NCI-H82 treated with DMSO at 0.1 percent for 48 hours (cell line): ENCODE measurements around the gene ST7L.
"Not testable (repeated sequence)": the region's sequence is repeated elsewhere in the genome, so short reads cannot be mapped to it uniquely, and the experiment has no call there.

Experiments used
- DNase-seq: peaks from one replicate; lab custom pipeline; 2025; ENCODE audit not compliant: unreplicated experiment; lab: John Stamatoyannopoulos, UW

ST7L gene

DNA sequence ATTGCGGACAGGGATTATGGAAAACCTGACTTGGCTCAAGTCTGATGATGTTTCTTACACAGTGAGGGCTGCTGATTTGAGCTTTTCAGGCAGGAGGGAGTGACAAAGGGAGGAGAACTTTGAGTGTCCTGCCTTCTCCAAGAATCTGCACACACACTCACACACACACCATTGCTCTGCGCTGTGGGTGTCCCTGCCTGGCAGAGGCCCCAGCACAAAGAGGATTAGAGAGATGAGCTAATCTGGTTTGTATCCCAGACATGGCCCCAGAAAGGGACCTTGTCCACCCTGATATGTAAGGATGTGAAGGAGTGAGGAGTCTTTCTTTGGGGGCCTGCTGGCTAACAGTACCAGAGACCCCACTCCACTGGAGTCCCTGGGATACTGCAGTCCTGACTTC, 116.1 kb downstream of the ST7L start:
- DNase-seq, result peak; percentile 65

DNA sequence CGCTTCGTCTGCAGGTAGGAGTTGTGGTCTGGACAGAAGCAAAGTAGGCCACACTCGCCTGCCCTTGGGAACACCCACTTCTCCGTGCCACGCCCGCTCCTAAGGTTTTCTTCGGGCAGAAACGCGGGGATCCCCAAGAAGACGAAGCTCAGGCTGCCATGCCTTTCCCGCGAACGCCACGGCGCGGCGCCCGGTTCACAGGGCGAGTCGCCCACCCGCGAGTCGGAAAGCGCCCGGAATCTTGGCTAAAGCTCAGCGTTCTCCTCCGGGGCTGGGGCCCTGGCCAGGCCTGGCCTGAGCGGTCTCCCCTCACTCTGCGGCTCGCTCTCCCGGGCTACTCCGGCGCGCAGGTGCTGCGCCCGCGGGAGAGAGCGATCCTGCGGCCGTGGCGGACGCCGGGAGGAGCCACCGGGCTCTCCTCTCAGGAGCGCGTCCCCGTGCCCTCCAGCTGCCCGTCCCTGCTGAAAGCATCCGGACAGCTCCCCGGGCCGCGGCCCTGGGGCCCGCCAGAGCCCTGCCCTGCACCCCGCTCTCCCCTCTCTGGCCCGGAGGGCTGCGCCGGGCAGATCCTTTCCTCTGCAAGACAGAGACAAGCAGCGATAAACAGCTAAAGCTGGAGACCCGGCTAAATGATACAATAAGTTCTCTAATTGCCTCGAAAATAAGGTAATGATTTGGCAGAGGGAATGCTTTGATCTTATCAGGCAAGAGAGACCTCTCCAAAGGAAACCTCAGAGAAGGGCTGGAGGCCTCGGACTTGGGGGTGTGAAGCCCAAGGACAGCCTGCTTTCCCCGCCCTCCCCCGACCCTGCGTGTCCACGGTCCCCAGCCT, 116.9 kb downstream of the ST7L start:
- DNase-seq, result no peak

DNA sequence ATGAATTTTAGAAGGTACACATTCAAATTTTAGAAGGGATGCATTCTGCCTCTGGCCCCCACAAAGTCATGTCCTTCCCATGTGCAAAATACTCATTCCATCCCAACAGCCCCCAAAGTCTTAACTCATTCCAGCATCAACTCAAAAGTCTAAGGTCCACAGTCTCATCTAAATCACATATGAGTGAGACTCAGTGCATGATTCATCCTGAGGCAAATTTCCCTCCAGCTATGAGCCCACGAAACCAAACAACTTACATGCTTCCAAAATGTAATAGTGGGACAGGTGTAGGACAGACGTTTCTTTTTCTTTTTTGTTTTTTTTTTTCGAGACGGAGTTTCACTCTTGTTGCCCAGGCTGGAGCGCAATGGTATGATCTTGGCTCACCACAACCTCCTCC, 122.7 kb downstream of the ST7L start:
- no peak for DNase-seq

DNA sequence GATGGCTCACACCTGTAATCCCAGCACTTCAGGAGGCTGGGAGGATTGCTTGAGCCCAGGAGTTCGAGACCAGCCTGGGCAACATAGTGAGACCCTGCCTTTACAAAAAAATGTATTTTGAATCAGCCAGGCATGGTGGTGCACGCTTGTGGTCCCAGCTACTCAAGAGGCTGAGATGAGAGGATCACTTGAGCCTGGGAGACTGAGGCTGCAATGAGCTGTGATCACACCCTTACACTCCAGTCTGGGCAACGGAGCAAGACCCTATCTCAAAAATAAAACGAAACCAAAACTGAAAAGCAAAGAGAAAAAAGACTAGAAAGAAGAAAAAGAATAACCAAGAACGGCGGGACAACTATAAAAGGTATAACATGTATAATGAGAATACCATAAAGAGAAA, 125.6 kb downstream of the ST7L start:
- DNase-seq, result no peak

DNA sequence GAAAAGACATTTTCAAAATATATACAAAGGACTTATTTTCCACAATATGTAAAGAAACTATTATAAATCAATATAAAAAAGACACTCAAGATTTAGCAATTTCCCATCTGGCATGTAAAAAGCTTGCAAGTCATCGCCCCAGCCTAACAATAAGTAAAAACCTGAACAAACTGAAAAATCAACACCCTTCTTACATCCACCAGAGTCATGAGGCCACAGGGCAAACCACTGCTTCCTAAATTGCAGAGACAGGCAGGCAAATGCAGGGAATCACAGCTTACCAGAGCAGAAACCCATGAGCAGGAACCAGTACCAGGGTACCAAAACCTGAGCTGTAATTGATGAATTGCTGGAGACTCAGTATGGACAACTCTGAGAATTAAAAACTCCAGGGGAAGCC, 126.9 kb downstream of the ST7L start:
- no peak for DNase-seq

DNA sequence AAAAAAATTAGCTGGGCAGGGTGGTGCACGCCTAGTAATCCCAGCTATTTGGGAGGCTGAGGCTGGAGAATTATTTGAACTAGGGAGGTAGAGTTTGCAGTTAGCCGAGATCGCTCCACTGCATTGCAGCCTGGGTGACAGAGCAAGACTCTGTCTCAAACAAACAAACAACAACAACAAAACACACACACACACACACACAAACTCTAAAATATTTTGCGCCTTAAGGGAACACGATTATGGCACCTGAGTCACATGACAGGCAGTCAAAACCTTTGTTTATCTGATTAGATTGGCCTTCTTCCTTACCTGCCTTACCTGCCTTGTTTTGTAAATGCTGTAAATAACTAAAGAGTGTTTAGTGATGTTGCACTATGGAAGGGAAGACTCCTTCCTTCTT, 130.8 kb downstream of the ST7L start:
- DNase-seq, result no peak

DNA sequence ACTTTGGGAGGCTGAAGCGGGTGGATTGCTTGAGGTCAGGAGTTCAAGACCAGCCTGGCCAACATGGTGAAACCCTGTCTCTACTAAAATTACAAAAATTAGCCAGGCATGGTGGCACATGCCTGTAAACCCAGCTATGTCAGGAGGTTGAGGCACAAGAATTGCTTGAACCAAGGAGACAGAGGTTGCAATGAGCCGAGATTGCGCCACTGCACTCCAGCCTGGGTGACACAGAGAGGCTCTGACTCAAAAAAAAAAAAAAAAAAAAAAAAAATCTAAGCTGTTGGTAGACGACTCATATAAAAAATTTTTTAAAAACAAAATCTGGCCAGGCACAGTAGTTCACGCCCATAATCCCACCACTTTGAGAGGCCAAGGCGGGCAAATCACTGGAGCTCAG, 131.3 kb downstream of the ST7L start:
- not testable (repeated sequence) for DNase-seq

DNA sequence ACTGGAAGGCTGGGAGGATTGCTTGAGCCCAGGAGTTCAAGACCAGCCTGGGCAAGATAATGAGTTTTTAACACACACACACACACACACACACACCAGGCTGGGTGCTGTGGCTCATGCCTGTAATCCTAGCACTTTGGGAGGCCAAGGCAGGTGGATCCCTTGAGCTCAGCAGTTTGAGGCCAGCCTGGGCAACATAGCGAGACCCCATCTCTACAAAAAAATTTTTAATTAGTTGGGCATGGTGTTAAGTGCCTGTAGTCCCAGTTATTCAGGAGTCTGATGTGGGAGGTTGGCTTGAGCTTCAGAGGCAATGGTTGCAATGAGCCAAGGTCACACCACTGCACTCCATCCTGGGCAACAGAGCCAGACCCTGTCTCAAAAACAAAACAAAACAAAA, 132.9 kb downstream of the ST7L start:
- DNase-seq, result not testable (repeated sequence)

DNA sequence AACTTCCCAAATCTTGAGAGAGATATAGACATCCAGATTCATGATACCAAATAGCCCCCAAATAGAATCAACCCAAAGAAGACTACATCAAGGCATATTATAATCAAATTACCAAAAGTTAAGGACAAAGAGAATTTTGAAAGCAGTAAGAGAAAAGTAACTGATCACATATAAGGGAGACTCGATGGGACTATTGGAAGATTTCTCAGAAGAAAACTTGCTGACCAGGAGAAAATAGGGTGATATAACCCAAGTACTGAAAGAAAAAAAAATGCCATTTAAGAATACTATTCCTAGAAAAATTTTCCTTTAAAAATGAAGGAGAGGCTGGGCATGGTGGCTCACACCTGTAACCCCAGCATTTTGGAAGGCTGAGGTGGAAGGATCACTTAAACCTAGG, 140.6 kb downstream of the ST7L start:
- no peak for DNase-seq

DNA sequence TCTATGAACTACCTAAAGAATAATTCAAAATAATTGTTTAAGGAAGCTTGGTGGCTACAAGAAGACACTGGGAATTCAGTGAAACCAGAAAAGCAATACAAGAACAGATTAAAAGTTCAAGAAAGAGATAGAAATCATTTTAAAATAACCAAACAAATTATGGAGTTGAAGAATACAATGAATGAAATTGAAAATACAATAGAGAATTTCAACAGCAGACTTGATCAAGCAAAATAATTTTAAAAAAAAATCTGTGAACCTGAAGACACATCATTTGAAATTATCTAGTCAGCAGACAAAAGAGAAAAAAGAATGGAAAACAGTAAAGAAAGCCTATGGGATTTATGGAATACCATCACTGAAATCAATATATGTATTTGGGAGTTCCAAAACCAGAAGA, 141.4 kb downstream of the ST7L start:
- no peak for DNase-seq
